ENCODE results near the gene ATP1B4. TPM values are rescaled to one million over a fixed set of nuclear protein-coding genes. Genes with fewer than 3 reads are reported as not detected.

Gene ATP1B4
- total and polyA plus RNA-seq, 4 donors: not detected

GRCh38 chrX:120366794-120367193 is 4.9 kb downstream of the ATP1B4 start:
- no peaks in the 10 kb centered on the region for H3K36me3 ChIP-seq (ENCODE audit: control insufficient read depth in 4 of 4, insufficient read depth in 3 of 4, low read depth in 1 of 4, low read length in 3 of 4)
- WGBS: 71% methylated on average over 3 of the region's 3 CpGs
- H3K9ac ChIP-seq (ENCODE audit: low read depth in 1 of 2, low read length in 2 of 2): no peak overlapping the region
- TF ChIP-seq MAX (IDR thresholded peaks at IDR 0.05) (no peak), YY1 (IDR thresholded peaks at IDR 0.05) (no peak), EGR1 (IDR thresholded peaks at IDR 0.05; ENCODE audit: low read depth in 2 of 2) (no peak), ATF3 (IDR thresholded peaks at IDR 0.05) (no peak), RAD21 (IDR thresholded peaks at IDR 0.05) (no peak), RXRA (IDR thresholded peaks at IDR 0.05) (no peak), REST (IDR thresholded peaks at IDR 0.05) (no peak), ZBTB33 (IDR thresholded peaks at IDR 0.05) (no peak), HNF4G (IDR thresholded peaks at IDR 0.05) (no peak), CTCF (IDR thresholded peaks at IDR 0.05; ENCODE audit: low read depth, low read length, missing input control) (no peak)
- H3K27ac ChIP-seq (ENCODE audit: low read depth in 1 of 2, low read length in 2 of 2): no peak overlapping the region
- H3K4me1 ChIP-seq (ENCODE audit: control insufficient read depth in 4 of 4, insufficient read depth in 4 of 4, low read length in 3 of 4): no peaks in the 10 kb centered on the region
- H3K4me3 ChIP-seq (ENCODE audit: low read depth in 1 of 3, low read length in 3 of 3): no peak overlapping the region
- DNase-seq (ENCODE audit: low spot score): no peak
- H3K27me3 ChIP-seq (ENCODE audit: control insufficient read depth in 4 of 4, insufficient read depth in 4 of 4, low read length in 3 of 4): peaks cover 0 to 2% (median 0%) of the 10 kb centered on the region in 4 donors
- no peaks in the 10 kb centered on the region for H3K9me3 ChIP-seq (ENCODE audit: control insufficient read depth in 4 of 4, low read length in 3 of 4)

- 81% methylated on average over 3 of the region's 3 CpGs for whole genome bisulfite sequencing
- no peak overlapping the region for H3K9ac ChIP-seq (ENCODE audit: low read depth in 1 of 2, low read length in 2 of 2)
- H3K27me3 ChIP-seq (ENCODE audit: control insufficient read depth in 4 of 4, insufficient read depth in 4 of 4, low read length in 3 of 4): peaks cover 0 to 2% (median 0%) of the 10 kb centered on the region in 4 donors
- no peak overlapping the region for H3K4me3 ChIP-seq (ENCODE audit: low read depth in 1 of 3, low read length in 3 of 3)
- no peak overlapping the region for H3K27ac ChIP-seq (ENCODE audit: low read depth in 1 of 2, low read length in 2 of 2)
- no peaks in the 10 kb centered on the region for H3K4me1 ChIP-seq (ENCODE audit: control insufficient read depth in 4 of 4, insufficient read depth in 4 of 4, low read length in 3 of 4)
- no peaks in the 10 kb centered on the region for H3K36me3 ChIP-seq (ENCODE audit: control insufficient read depth in 4 of 4, insufficient read depth in 3 of 4, low read depth in 1 of 4, low read length in 3 of 4)
- DNase-seq (ENCODE audit: low spot score): no peak
- no peak for TF ChIP-seq REST (IDR thresholded peaks at IDR 0.05)
- H3K9me3 ChIP-seq (ENCODE audit: control insufficient read depth in 4 of 4, low read length in 3 of 4): no peaks in the 10 kb centered on the region
Measured at GRCh38 chrX:120367402-120368109, 5.7 kb downstream of the ATP1B4 start.

Measured in liver (tissue), 9 donors.